Left ventricle myocardium inferior (tissue), 1 donor: ENCODE data around the gene PTPRS. TPM values are rescaled to one million over a fixed set of nuclear protein-coding genes. Genes with fewer than 3 reads are reported as not detected.

Experiments
- DNase-seq: peaks from one replicate; pipeline ENCODE4 v3.0.0-alpha.2; 2020
- H3K27ac ChIP-seq: fragments of 200-600 bp; replicated peaks from 2 replicates; pipeline ENCODE4 v1.8.0; 2021
- H3K27me3 ChIP-seq: fragments of 200-600 bp; 2 replicates; pipeline ENCODE4 v1.8.0; 2021; ENCODE audit warnings: low read depth
- H3K36me3 ChIP-seq: fragments of 200-600 bp; 2 replicates; pipeline ENCODE4 v1.8.0; 2021
- H3K4me1 ChIP-seq: fragments of 200-600 bp; 2 replicates; pipeline ENCODE4 v1.8.0; 2021
- H3K4me3 ChIP-seq: fragments of 200-600 bp; 2 replicates; pipeline ENCODE4 v1.8.0; 2021; ENCODE audit warnings: mild to moderate bottlenecking, moderate library complexity
- H3K9me3 ChIP-seq: fragments of 200-600 bp; replicated peaks from 2 replicates; pipeline ENCODE4 v1.8.0; 2021
- CTCF ChIP-seq: fragments of 200-600 bp; IDR thresholded peaks from 2 replicates; pipeline ENCODE4 v1.8.0; 2021; ENCODE audit warnings: antibody characterized with exemption, mild to moderate bottlenecking, borderline replicate concordance
- intact Hi-C: fragments of 100-400 bp; cut with micrococcal nuclease; formaldehyde crosslinking; loops from one replicate; pipeline ENCODE4 v1.11.0; 2022
- total RNA-seq: library from RNA; stranded (reverse); fragmentation: NEBNext Ultra II Directional; extraction: Animal tissue kit (Norgen Biotek cat#: 25700); gene quantifications from one replicate; pipeline ENCODE4 v1.2.1, GENCODE V29; 2021
- donor health status: DM: no; HTN: yes; CAD: no; lungs with severe emphysema.

PTPRS gene
- total RNA-seq, 1 donor from 2014 or later: 40.0 TPM

GRCh38 chr19:5336195-5336965, 4.2 kb downstream of the PTPRS start:
- Histone ChIP-seq H3K9me3 (no peaks in the 10 kb centered on the region), H3K4me1 (peaks cover 17% of the 10 kb centered on the region), H3K27me3 (peaks cover 90% of the 10 kb centered on the region), H3K4me3 (no peak overlapping the region), H3K27ac (no peak overlapping the region), H3K36me3 (no peaks in the 10 kb centered on the region)
- no peak for TF ChIP-seq CTCF
- intact Hi-C loops: no loop called here
- DNase-seq: no peak

GRCh38 chr19:5335593-5335992, 5.0 kb downstream of the PTPRS start:
- no peak overlapping the region for H3K4me3 ChIP-seq

GRCh38 chr19:5334824-5335500, 5.7 kb downstream of the PTPRS start:
- H3K27ac ChIP-seq: no peak overlapping the region
- intact Hi-C loops: no loop called here
- no peak for TF ChIP-seq CTCF
- DNase-seq: no peak
- peaks cover 78% of the 10 kb centered on the region for H3K27me3 ChIP-seq
- no peaks in the 10 kb centered on the region for H3K36me3 ChIP-seq
- H3K4me3 ChIP-seq: no peak overlapping the region
- no peaks in the 10 kb centered on the region for H3K9me3 ChIP-seq
- H3K4me1 ChIP-seq: peaks cover 14% of the 10 kb centered on the region

More at GRCh38 chr19:5335593-5335992, 5.0 kb downstream of the PTPRS start:
- Histone ChIP-seq H3K4me1 (peaks cover 14% of the 10 kb centered on the region), H3K36me3 (no peaks in the 10 kb centered on the region), H3K9me3 (no peaks in the 10 kb centered on the region), H3K27me3 (peaks cover 84% of the 10 kb centered on the region), H3K27ac (no peak overlapping the region)
- no peak for TF ChIP-seq CTCF
- intact Hi-C loops: no loop called here
- no peak for DNase-seq

DNA sequence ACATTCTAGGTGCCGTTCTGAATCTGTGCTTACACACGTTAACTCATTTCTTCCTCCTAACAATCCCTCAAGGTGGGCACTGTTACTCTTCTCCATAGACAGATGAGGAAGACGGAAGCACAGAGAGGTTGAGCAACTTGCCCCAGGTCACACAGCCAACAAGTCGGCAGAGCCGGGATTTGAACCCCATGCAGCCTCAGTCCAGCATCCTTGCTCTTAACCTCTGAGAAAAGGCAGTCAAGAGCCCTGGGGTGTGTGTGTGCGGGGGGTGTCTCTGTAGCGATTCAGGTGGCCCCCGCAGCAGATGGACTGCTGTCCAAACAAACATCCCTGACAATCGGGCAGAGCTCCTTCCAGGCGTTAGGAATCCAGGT, 6.3 kb downstream of the PTPRS start:
- intact Hi-C loops: no loop called here
- no peak for TF ChIP-seq CTCF
- Histone ChIP-seq H3K36me3 (no peaks in the 10 kb centered on the region), H3K4me1 (peaks cover 8% of the 10 kb centered on the region), H3K27me3 (peaks cover 72% of the 10 kb centered on the region), H3K27ac (no peak overlapping the region), H3K9me3 (no peaks in the 10 kb centered on the region), H3K4me3 (no peak overlapping the region)
- no peak for DNase-seq

- intact Hi-C loops: no loop called here
- Histone ChIP-seq H3K4me1 (peaks cover 2% of the 10 kb centered on the region), H3K36me3 (no peaks in the 10 kb centered on the region), H3K27ac (no peak overlapping the region), H3K27me3 (peaks cover 66% of the 10 kb centered on the region), H3K4me3 (no peak overlapping the region), H3K9me3 (no peaks in the 10 kb centered on the region)
- no peak for DNase-seq
- TF ChIP-seq CTCF: no peak
Observed at GRCh38 chr19:5333581-5334365, 6.8 kb downstream of the PTPRS start.
